NCI-H128 (cell line): Measurements from ENCODE around the gene IL17RC.
"Not testable (repeated sequence)": the region's sequence is repeated elsewhere in the genome, so short reads cannot be mapped to it uniquely, and the experiment has no call there.

Experiments used
- DNase-seq: peaks from one replicate; lab custom pipeline; 2025; ENCODE audit not compliant: unreplicated experiment; lab: John Stamatoyannopoulos, UW

IL17RC gene

GRCh38 chr3:9916734-9917680 is at the start of gene IL17RC:
Gene IL17RC (plus strand): TSS chr3:9917098. CDS start chr3:9917316, 218 bp downstream.
- DNase-seq, result peak; percentile 16

- DNase-seq, result no peak
Measured at GRCh38 chr3:9867106-9867505, 49.8 kb upstream of the IL17RC start.

- no peak for DNase-seq
Measured at GRCh38 chr3:9869955-9870354, 46.9 kb upstream of the IL17RC start.

GRCh38 chr3:9870978-9871377 is 45.9 kb upstream of the IL17RC start:
- no peak for DNase-seq

GRCh38 chr3:9872067-9872466 is 44.8 kb upstream of the IL17RC start:
- DNase-seq, result not testable (repeated sequence)

GRCh38 chr3:9875448-9875847 is 41.5 kb upstream of the IL17RC start:
- no peak for DNase-seq

GRCh38 chr3:9876255-9876654 is 40.6 kb upstream of the IL17RC start:
- DNase-seq, result not testable (repeated sequence)

GRCh38 chr3:9876991-9877390 is 39.9 kb upstream of the IL17RC start:
- DNase-seq, result no peak

GRCh38 chr3:9878700-9879099 is 38.2 kb upstream of the IL17RC start:
- no peak for DNase-seq

GRCh38 chr3:9879830-9880549 is 36.9 kb upstream of the IL17RC start, which contains the start of gene CIDEC:
Gene CIDEC (minus strand): TSS chr3:9880253. CDS start chr3:9878486, 1,767 bp downstream.
- no peak for DNase-seq

- DNase-seq, result no peak
Measured at GRCh38 chr3:9881441-9881840, 35.5 kb upstream of the IL17RC start.

GRCh38 chr3:9883706-9884554 is 33.0 kb upstream of the IL17RC start:
- DNase-seq, result no peak

GRCh38 chr3:9884555-9885165 is 32.2 kb upstream of the IL17RC start:
- no peak for DNase-seq

GRCh38 chr3:9886328-9886727 is 30.6 kb upstream of the IL17RC start:
- DNase-seq, result no peak

- DNase-seq, result no peak
Measured at GRCh38 chr3:9887480-9887879, 29.4 kb upstream of the IL17RC start.

GRCh38 chr3:9888540-9888939 is 28.4 kb upstream of the IL17RC start:
- DNase-seq, result no peak

GRCh38 chr3:9889405-9889804 is 27.5 kb upstream of the IL17RC start:
- no peak for DNase-seq

GRCh38 chr3:9890249-9891071 is 26.4 kb upstream of the IL17RC start, which contains the start of gene JAGN1:
Gene JAGN1 (plus strand): TSS chr3:9890610. CDS start chr3:9890723, 113 bp downstream.
- peak; percentile 51 for DNase-seq

GRCh38 chr3:9891072-9891622 is 25.8 kb upstream of the IL17RC start:
- DNase-seq, result no peak
